GM21423 (cell line): Measurements from ENCODE around the gene TPT1.
"Not testable (repeated sequence)": the region's sequence is repeated elsewhere in the genome, so short reads cannot be mapped to it uniquely, and the experiment has no call there.

Source experiments
- ATAC-seq: cut with Tn5 transposase; IDR thresholded peaks from one replicate; pipeline ENCODE4 v1.9.1; 2021; ENCODE audit warnings: mild to moderate bottlenecking, moderate library complexity; ENCODE audit not compliant: unreplicated experiment

TPT1 gene

GRCh38 chr13:45303866-45304265, 37.1 kb downstream of the TPT1 start:
- no peak for ATAC-seq

- no peak for ATAC-seq
Measured at GRCh38 chr13:45303026-45303425, 38.0 kb downstream of the TPT1 start.

GRCh38 chr13:45302507-45302906, 38.5 kb downstream of the TPT1 start:
- ATAC-seq, result no peak

GRCh38 chr13:45301263-45301662, 39.7 kb downstream of the TPT1 start:
- no peak for ATAC-seq

- ATAC-seq, result no peak
Measured at GRCh38 chr13:45300190-45300985, 40.6 kb downstream of the TPT1 start.

GRCh38 chr13:45299194-45299593, 41.8 kb downstream of the TPT1 start:
- no peak for ATAC-seq

GRCh38 chr13:45298550-45298949, 42.4 kb downstream of the TPT1 start:
- ATAC-seq, result not testable (repeated sequence)

GRCh38 chr13:45298206-45298505, 42.8 kb downstream of the TPT1 start:
- ATAC-seq, result no peak

GRCh38 chr13:45297456-45298205, 43.4 kb downstream of the TPT1 start:
- no peak for ATAC-seq

GRCh38 chr13:45296259-45296658, 44.7 kb downstream of the TPT1 start:
- ATAC-seq, result no peak

GRCh38 chr13:45295536-45295935, 45.4 kb downstream of the TPT1 start:
- no peak for ATAC-seq

- no peak for ATAC-seq
Measured at GRCh38 chr13:45292176-45292575, 48.8 kb downstream of the TPT1 start.

- no peak for ATAC-seq
Measured at GRCh38 chr13:45289936-45290563, 50.9 kb downstream of the TPT1 start.
